GM19455 (cell line): ENCODE data around the gene VPS13C.

Source experiments
- ATAC-seq: cut with Tn5 transposase; IDR thresholded peaks from one replicate; pipeline ENCODE4 v1.9.1; 2021; ENCODE audit not compliant: unreplicated experiment

VPS13C gene

DNA sequence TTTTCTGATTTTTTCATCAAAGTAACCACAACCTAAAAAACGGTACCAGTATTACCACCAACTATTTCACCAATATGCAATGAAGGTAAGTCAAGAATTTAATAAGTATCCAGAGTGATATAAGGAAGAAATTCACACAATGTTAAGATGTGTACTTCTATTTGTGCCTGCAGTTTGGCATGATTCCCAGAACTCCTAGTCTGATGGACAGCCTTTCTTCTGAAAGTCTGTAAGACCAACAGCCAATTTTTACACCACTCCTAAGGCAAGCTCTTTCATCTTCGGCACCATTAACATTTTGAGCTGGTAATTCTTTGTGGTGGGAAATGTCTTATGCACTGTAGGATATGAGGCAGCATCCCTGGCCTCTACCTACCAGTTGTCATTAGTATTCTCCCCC lies 108.3 kb downstream of the VPS13C start:
- no peak for ATAC-seq

DNA sequence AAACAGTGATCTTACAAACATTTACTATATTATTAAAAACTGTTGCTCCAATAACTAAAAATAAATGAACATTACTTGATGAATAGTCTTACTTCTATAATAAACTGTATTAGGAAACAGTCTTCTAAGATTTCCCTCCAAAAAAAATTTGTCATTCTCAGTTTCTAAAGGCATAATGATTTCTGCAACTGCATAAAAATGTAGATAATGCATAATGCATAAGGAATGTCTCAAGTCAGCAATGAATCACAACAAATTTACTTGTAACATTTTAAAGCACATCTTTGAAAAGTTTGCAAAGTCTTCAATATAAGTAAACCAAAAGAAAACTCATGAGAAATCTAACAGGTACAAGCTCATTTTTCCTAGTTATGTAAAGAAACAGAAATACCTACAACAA lies 113.5 kb downstream of the VPS13C start:
- no peak for ATAC-seq

DNA sequence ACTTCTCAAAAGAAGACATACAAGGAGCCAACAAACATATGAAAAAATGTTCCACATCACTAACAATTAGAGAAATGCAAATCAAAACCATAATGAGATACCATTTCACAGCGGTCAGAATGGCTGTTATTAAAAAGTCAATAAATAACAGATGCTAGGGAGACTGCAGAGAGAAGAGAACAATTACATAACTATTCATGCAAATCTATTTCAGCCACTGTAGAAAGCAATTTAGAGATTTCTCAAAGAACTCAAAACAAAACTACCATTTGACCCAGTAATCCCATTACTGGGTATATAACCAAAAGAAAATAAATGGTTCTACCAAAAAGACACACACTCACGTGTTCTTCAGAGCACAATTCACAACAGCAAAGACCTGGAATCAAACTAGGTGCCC lies 116.3 kb downstream of the VPS13C start:
- no peak for ATAC-seq

DNA sequence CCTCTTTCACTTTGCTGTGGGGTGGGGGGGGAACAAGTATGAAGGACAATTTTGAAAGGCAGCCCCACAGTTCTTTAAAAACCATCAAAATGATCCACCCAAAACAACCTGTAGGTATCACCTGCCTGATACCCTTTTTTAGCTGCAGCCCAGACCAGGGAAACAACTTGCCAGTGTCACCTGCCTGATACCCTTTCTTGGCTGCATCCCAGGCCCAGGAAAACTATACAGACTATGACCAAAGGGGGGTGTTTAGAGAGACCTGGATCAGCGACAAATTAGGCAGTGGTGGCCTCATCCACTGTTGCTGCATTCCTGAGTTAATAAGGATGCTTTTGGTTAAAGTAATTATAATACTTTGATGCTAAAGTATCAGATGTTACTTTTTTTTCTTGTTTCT lies 122.0 kb downstream of the VPS13C start:
- ATAC-seq: no peak

DNA sequence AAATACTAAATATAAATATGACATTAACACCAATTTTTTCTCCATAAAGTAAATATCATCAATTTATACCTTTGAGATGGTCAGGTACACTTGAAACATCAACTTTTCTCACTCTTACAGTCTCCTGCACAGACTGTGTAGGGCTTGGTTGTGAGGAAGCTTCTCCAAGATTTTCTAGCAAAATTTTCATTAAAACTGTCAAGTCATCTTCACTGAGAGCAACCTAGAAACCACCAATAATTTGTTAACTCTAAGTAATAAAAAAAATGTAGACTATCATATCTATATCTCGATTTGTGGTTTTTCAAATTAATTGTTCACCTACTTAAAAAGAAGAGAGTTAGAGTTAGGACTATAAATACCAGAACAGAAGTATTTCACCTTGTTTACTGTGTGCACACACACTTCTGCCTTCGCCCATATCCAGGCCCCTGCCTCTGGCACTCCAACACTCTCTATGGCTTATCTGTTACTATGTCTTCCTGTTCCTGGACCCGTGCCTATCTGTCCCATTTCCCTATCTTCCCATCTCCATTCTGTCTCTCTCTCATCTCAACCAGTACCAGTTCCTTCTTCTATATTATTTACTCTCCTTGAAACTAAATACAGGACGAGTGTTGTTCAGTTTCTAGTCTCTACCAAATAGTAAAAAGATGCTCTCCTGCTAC lies 123.6 kb downstream of the VPS13C start:
- no peak for ATAC-seq

DNA sequence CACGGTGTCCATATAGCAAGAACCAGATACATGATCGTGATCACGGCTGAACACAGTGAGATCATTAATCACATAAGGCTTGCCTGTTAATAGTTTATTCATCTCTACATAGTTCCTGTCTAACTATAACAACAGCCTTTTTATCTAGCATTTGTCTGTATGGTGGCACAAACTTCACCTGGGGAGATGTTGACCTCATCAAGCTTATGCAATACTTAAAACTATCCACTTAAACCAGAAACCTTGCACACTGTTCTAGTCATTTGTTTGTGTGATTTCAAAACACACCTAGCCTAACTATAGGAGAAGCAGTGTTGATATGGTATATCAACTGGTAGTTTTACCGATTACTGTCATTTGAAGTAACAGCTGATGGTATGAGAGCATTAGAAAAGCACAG lies 124.8 kb downstream of the VPS13C start:
- no peak for ATAC-seq

DNA sequence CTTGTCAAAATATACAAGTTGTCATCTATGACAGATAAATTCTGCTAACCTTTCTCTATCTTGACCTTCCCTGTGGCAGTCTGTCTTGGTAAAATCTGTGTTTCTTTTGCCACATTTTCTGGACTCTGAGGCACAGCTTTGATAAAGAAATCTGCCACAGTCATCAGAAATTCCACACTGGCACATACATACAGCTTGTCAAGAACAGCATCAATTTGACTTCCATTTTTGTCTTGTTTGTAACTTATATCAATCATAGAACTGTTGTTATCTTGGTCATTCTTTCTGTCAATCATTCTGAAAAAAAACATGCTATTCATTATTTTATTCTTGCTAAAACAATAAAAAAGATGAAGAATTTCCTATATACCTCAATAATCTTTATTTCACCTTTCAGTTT lies 130.8 kb downstream of the VPS13C start:
- ATAC-seq: no peak

DNA sequence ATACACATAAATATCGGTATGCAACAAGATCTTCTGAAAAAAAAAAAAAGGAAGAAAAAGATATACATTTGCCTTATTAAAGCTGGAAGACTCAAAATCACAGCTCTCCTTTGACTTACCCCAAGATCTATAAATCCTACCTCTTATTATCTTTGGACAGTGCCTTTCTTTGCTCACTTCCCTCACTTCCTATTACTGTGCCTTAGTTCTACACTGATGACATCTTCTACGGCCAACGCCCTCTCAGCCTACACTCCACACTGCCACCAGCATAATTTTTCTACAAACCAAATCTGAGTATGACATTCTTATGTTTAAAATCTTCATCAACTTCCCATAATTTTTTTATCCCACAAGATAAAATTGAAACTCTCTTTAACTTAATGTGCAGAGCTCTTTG lies 137.1 kb downstream of the VPS13C start:
- ATAC-seq: no peak

DNA sequence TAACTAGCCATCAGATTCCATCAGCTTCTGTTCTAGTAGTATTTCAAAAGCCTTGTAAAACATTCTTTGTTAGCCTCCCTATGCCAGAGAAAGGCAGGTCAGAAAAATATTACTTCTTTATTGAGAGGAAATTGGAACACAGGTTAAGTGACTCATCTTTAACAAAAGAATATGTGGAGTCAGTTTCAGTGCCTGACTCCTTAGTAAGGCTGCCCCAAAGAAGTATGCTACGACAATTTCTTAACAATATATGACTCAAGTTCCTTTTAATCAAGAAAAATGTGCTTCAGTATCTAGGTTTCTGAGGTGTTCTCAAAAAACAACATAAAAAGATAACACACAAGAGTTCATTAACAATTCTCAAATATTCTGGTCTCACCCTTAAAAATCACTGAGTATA lies 139.2 kb downstream of the VPS13C start:
- ATAC-seq: no peak

DNA sequence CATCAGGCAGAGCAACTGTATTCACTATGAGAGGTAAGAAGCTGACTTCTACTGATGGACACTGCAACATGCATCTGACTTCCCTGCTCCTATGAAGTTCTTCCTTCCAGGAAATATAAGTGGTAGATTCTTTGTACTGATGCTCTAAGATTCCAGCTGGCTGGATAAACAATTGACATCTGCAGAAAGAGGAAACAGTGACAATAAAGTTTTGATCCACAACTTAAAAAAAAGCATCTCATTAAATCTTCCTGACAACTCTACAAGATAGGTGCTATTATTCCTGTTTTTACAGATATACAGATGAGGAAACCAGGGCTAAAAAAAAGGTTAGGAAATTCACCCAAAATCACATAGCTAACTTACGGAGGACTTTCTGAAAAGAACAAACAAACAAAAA lies 142.8 kb downstream of the VPS13C start:
- ATAC-seq: no peak

DNA sequence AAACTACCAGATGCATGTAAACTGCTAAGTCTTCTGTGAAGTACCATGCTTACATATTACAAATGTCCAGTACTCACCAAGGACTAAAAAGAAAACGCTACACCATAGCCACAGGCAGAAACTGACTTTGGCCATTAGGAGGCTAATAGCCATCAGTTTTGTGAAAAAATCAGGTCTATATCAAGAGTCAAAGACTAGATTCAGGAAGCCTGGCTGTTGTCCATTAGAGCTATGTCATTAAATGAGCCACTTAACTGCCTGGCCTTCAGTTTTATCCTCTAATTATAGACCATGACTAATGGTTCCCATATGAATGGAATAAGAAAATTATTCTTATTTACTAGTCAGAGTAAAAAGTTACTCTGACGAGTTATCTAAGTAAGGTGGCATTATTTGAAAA lies 144.1 kb downstream of the VPS13C start:
- ATAC-seq: no peak

DNA sequence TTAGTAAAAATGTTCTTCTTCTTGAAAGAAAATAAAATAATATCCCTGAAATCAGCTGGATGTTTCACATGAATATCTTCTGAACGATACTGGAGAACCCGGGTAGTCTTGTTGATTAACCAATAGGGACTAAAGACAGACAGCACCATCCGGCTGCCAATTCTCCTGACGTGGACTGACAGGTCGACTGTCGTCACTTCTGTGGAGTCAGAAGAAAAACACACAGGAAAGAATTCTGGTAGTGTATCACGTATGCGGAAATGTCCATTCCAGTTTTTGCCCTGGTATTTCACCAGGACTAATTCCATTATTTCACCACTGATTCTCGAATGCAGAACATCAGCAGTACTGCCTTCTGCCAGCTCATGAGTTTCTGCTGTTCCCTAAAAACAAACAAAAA lies 144.6 kb downstream of the VPS13C start:
- ATAC-seq: no peak

DNA sequence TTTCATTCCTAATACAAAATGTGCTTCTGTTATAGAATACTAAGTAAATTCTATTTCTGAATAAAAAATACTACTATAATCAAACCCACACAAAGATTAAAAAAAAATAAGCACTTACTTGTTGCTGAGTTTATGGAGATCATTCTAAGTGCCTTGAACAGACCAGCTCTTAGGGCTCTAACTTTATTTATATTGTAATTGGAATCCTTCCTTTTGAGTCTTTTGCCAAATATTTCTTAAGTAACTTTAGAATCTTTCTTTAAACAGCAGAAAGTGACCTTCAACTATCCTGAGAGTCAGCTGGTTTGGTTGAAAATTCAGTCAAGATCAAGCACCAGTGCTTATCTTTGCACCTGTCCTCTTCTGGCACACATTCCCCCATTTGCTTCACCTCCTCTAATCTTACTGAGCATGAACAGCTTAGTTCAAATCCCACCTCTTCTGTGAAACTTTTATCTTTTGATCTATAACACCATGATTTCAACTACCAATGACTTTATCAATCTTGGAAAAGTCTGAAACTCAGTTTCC lies 149.3 kb downstream of the VPS13C start:
- ATAC-seq: no peak

DNA sequence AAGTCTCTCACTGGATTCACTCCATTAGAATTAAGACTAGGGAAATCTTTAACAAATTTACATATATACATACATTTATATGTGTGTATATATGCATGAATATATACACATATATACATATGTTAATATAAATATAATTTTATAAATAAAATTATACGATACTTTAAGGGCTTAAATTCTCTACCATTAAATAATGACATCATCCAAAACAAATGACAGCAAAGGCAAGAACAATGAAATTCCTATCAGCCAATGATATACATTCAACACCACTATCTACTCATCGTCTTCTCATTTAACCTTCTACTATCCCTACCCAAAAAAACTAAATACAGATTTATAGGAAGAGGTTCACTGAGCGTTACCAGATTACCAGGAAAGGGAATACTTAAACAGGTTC lies 152.0 kb downstream of the VPS13C start:
- ATAC-seq: no peak

DNA sequence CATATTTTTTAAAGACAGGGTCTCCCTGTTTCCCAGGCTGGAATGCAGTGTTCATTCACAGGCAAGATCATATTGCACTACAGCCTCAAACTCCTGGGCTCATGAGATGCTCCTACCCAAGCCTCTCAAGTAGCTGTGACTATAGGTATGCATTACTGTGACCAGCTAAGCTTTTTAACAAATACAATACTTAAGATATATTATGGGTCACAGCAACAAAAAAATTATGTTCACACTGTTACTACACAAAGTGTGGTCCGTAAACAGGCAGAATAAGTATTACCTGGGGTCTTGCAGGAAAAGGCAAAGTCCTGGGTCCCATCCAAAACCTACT lies 152.5 kb downstream of the VPS13C start:
- no peak for ATAC-seq

DNA sequence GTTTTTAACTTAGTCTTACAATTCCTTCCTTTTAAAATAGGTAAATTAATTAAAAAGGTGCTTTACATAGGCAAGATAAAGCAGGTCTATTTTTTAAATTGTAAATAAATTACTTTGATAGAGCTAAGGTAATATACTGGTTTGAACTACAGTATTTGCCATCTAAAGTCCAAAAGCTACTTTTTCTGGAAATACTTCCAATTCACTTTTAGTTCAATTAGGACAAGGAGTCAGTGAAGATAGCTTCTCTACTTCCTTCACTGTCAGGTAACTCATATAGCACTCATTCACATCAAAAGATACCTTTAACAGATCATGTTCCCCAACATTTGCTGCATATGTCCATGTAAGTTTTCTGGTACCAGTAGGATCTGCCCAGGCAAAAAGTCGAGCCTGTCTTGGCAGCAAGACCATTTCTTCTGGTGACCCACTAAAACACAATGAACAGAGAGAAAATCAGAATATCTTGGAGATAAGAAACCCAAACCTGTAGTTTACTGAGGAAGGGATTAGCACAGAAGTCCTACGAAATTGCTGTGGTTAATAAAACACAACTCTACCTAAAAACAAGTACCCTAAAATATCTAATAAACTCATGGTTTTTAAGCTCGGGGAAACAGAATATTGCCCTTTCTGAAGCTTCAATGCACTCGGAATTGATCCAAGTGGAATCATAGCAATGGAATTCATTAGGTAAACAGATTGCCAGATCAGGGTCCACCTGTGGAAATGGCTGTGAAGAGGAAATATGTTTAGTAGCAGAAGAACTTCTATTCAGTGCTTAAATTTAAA lies 153.1 kb downstream of the VPS13C start:
- ATAC-seq: no peak

DNA sequence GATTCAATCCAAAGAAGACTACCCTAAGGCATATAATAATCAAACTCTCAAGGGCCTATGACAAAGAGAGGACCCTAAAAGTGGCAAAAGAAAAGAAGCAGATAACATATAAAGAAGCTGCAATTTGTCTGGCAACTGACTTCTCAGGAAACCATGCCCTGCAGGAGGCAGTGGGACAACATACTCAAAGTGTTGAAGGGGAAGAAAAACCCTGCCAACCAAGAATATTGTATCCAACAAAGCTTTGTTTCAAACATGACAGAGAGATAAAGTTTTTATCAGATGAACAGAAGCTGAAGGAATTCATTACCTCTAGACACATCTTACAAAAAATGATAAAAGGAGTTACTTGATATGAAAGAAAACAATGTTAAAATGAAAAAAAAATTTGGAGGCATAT lies 167.1 kb downstream of the VPS13C start:
- ATAC-seq: no peak

DNA sequence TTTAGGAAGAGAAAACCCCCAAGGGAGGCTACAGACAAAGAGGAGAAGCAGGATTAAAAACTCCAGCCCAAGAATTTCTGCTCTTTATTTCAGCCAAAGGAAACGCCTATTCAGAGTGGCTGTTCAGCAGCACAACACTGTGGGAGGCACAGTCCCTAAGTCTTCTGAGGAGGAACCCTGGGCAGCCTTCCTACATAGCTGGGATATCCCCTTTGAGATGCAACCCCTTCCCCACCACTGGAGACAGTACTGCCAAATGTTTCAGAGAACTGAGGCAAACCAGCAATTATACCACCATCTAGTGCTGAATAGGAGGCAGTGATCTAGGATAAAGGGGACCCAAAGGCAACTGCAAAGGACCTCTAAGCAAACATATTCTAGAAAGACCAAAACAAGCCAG lies 168.1 kb downstream of the VPS13C start:
- no peak for ATAC-seq

DNA sequence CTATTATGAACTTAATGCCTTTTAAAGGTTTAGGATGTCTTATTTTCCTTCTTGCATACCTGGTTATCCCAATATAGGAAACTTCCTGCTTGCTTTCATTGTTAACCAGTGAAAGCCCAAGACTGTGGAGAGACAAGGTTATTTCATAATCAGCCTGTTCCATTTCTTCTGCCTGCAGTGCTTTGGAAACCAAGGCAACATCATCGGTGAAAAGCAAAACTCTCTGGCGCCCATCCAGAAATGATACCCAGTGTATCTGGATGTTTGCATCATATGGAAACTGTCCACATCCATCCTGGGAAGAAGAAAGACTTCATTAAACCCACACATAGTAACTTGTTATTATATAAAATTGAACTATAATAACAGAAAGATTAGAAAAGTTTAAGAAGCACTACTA lies 170.1 kb downstream of the VPS13C start:
- ATAC-seq: no peak

DNA sequence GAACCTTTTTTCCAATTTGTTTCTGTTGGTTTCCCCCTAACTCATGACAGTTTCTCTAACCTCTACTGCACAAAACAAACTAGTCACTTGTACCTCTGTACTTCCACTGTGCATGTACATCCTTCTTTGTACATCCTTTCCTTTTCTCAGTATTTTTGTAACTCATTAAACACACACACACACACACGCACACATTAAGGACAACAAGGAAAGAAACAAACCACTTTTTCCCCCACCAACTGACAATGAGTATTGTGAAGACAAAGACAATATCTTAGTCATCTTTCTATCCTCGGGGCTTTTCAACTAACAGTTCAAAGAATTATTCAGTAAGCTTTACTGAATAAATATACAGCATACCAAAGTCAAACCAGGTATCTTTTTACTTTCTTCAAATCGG lies 170.5 kb downstream of the VPS13C start:
- no peak for ATAC-seq

DNA sequence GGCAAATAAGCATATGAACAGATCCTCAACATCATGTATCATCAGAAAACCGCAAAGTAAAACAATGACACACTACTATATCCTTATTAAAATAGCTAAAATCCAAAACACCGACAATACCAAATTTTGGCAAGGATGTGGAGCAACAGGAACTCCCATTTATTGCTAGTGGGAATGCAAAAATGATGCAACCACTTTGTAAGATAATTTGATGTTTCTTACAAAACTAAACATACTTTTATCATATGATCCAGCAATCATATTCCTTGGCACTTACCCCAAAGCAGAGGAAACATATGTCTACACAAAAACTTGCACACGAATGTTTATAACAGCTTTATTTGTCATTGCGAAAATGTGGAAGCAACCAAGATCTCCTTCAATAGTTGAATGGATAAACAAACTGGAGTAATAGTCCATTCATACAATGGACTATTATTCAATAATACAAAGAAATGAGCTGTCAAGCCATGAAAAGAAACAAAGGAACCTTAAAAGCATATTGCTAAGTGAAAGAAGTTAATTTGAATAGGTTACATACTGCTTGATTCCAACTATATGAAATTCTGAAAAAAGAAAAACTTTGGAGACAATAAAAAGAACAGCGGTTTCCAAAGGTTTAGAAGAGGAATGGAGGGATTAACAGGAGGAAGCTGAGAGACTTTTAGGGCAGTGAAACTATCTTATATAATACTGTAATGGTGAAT lies 172.0 kb downstream of the VPS13C start:
- no peak for ATAC-seq

DNA sequence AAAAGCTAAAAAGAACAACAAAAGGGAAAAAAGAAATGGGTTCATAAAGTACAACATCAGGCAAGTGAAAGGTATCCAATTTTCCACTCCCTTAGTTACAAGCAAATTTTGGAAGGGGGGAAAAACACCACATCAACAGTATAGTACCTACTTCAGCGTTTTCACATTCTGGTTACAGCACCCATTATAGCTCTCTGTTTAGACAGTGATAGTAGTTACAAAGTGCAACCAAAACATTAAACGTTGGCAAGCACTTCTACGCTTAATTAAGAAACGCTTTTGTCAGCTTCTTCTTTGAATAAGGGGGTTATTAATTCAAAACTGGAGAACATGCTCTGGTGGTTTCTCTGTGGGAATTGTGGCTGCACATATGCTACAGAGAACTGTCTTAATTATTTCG lies 180.2 kb downstream of the VPS13C start:
- no peak for ATAC-seq
